Fibroblast of skin of left quadriceps (primary cell): ENCODE results near the gene ST7.

Experiments
- DNase-seq, 2 experiments: peaks; one replicate each; pipeline ENCODE4 v3.0.0-alpha.2; 2013; ENCODE audit warnings: low read depth in 2 of 2

ST7 gene

DNA sequence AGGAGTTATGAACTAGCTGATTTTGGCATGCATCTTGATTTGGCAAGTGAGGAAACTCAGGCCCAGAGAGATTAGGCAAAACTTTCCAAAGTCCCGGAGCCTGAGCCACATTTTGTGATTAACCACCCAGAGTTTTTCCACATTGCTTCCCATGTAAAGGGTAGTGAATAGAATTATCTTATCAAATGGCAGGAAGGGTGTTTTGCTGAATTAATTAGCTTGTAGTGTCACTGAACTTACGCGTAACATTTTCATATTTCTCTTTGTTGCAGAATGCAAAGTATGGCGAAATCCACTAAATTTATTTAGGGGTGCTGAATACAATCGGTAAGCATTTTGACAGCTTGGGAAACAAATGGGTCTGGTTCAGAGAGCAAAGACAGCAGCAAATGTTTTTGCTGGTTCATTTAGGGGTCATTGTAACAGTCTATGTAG is 176.2 kb downstream of the ST7 start:
- no peak for DNase-seq

DNA sequence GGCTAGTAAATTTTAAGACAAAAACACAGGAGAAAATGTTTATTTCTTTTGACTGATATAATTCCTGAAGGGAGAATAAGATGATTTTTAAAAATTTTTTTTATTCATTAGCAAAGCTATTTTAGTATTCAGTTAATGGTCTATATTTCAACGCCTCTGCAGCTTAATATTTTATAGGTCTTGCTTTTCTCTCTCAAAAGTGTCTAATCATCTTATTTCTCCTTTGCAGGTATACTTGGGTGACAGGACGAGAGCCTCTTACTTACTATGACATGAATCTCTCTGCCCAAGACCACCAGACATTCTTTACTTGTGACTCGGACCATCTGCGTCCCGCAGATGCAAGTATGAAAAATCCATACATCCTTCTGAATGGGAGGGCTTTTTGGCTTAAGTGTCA is 177.0 kb downstream of the ST7 start:
- DNase-seq, result no peak

DNA sequence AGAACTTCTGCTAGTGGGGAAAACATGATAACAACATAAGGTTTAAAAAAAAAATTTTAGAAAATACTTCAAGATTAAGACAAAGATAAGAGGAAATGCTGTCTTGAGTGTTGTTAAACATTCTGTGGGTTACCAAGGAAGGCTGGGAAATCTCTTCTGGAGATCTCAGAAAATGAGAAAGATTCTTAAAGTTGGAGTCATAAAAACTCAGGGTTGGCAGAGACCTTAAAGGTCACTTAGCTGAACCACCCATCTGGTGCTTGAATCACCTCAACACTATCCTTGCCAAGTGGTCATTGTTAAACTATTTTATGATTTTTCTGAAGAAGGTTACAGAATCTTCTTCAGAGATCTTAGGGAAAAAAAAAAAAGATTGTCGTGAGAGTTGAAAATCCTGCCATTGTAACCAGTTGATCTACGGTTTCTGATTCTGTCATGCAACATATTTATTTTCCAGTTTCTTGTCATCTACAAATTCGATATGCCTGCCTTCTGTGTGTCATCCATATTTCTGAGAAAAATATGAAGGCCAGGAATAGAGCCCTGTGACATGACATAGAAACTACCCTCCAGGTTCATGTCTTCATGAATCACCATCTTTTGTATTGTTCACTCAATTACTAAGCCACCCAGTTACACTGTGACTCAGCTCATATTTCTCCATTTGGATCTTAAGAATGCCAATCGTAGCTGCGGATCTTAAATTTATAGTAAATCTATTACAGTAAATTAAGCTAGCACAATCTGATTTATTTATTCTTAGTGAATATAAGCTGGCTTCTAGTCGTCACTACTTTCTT is 179.2 kb downstream of the ST7 start:
- peak; percentile 57 to 66 for DNase-seq

GRCh38 chr7:117133125-117133524 is 179.8 kb downstream of the ST7 start:
- DNase-seq, result no peak

GRCh38 chr7:117134411-117134810 is 181.1 kb downstream of the ST7 start:
- no peak for DNase-seq

GRCh38 chr7:117134889-117135552 is 181.7 kb downstream of the ST7 start:
- DNase-seq, result no peak

GRCh38 chr7:117135553-117135891 is 182.2 kb downstream of the ST7 start:
- no peak for DNase-seq

DNA sequence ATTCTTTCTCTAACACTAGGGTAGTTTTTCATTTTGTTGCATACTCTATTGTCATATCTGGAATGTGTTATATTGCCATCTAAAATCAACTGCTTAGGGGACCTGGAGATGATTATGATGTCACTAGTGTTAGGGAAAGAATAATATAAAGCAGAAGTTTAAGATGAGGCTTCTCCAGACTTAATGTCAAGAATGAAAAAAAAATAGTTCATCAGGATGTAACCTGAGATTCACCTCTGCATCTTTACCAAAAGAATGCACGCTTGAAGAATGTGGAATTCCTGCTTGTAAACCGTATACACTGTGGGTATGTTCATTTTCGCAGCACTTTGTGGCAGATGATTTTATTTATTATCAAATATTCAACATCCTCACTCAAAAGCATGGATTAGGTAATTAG is 184.6 kb downstream of the ST7 start:
- peak; percentile 66 to 73 for DNase-seq

GRCh38 chr7:117138495-117138894 is 185.2 kb downstream of the ST7 start:
- no peak for DNase-seq

GRCh38 chr7:117138981-117139380 is 185.7 kb downstream of the ST7 start:
- DNase-seq, result no peak

- DNase-seq, result no peak
Measured at GRCh38 chr7:117139397-117139984, 186.2 kb downstream of the ST7 start.

- no peak for DNase-seq
Measured at GRCh38 chr7:117140921-117141320, 187.6 kb downstream of the ST7 start.

DNA sequence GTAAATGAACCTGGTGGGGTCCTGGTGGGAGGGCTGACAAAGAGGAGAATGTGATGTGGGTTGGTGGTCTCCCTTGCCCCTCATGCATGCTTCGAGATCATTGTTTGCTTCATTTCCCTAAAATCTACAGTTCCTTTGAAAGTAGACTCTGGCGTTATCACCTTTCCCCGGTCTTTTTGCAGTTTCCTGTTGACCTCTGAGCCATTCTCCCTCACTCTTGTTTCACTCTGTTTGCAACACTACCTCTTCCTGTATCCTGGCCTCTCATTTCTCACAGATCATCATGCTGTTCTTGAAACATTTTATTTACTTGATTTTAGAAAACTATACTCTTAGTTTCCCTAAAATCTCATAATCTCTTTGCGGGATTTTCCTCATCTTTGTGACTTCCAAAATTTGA is 189.8 kb downstream of the ST7 start:
- no peak for DNase-seq

DNA sequence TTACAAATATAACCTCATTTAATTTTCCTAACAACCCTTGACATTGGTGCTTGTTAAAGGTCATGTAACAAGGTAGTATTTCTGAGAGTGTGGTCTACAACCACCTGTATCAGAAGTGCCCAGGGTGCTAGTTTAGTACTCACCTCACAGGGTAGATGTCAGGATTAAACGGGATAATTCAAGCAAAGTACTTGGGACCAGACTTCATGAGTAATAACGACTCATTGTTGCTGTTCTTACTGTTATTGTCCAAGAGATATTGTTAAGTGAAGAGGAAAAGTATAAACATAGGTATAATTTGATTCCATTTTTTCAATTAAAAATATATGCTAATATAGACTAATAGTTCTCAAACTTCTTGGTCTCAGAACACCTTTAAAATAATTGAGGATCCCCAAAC is 190.3 kb downstream of the ST7 start:
- DNase-seq, result no peak

DNA sequence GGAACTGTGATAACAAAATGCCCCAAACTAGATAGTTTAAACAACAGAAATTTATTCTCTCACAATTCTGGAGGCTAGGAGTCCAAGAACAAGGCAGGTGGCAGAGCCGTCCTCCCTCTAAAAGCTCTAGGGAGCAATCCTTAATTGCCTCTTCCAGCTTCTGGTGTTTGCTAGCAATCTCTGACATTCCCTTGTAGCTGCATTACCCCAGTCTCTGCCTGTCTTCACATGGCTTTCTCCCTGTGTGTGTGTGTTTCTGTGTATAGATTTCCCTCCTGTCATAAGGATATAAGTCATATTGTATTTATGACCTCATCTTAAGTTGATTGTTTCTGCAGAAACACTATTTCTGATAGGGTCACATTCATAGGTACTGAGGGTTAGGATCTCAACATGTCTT is 192.0 kb downstream of the ST7 start:
- no peak for DNase-seq

- DNase-seq, result no peak
Measured at GRCh38 chr7:117146059-117146458, 192.8 kb downstream of the ST7 start.

DNA sequence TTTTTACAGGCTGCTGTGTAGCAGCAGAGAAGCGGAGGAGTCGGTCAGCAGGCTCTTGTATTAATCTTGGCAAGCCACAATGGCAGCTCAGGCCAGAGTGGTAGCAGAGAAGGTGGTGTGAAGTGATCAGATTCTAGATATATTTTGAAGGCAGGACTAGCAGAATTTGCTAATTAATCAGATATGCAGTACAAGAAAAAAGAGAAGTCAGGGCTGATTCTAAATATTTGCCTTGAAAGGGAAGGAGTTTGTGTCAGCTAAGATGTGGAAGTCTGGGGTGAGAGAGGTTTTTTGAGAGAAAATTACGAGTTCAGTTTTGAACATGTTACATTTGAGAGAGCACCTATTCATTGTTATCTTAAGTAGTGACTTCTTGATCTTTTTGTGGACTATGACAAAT is 193.2 kb downstream of the ST7 start:
- no peak for DNase-seq

GRCh38 chr7:117148971-117149370 is 195.7 kb downstream of the ST7 start:
- no peak for DNase-seq

DNA sequence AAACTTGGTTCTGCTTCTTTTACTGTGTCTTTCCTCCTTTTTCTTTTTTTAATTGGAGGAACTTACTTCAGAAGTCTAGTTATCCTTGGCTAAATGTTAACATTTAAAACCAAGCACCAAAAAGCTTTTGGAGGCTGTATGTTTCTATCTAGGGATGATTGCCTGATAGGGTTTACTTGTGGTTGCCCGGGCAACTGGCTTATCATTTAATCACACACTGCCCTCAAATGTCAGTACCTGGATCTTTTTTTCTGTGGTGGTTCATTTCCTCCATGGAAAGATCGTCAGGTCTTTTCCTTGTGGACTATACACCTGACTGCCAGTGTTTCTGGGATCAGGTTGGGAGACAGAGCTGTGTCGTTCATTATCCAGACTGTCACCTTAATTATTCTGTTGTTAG is 196.4 kb downstream of the ST7 start:
- no peak for DNase-seq

DNA sequence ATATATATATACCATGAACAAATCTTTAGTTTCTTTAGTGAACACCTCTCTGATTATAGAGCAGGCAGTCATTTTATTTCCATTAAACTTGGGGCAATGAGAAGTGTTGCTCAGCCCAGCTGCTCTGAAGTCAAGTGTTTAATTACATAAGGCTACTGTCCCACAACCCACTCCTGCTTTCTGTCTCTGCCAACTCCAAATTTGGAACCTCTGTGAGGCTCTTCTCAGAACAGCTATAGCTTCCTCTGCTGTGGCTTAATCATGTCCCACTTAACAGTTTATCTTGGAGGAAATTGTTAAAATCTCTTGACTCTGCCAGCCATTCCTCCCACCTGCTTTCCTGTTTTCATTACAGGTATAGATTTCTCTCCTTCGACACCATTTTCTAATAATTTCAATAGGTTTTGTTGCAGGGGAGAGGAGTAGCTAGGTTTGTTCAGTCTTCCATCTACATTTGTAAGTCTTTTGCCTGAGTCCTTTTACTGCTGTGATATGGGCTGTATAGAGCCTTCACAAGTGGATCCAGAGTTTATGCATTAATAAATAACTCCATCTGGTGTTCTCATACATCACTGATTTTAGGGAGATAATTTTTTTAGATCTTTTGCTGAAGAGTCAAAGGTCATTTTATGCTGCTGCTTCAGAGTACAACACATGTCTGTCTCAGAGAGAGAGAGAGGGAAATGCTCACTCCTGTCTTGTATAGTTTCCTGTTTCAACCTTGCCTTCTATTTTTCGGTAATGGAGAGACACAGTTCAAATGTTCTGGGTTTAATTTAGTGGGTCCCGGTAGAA is 199.1 kb downstream of the ST7 start:
- no peak for DNase-seq

DNA sequence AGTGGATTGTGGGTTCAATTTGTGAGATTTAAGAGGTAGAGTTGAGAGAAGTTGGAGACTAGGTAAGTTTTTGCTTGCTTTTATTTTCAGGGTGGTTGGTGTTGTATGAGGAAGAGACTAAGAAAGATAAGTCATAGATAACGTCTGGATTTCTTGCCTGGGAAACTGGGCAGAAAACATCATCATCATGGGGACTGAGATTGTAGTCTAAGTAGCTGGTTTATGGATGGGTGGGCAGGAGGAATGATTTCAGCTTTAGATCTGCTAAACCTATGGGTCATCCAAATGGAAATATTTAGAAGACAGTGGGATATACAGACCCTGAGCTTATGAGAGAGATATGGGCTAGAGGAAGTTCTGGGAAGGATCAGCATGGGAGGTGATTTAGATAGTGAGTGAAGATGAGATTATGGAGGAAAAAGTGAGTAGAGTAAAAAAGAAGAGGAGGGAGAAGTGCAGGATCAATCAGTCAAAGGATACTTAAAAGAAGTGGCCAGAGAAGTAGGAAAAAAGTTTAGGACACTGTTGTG is 199.8 kb downstream of the ST7 start:
- no peak for DNase-seq

GRCh38 chr7:117154721-117155120 is 201.4 kb downstream of the ST7 start:
- no peak for DNase-seq
